ENCODE results near the gene C1QA.

DNA sequence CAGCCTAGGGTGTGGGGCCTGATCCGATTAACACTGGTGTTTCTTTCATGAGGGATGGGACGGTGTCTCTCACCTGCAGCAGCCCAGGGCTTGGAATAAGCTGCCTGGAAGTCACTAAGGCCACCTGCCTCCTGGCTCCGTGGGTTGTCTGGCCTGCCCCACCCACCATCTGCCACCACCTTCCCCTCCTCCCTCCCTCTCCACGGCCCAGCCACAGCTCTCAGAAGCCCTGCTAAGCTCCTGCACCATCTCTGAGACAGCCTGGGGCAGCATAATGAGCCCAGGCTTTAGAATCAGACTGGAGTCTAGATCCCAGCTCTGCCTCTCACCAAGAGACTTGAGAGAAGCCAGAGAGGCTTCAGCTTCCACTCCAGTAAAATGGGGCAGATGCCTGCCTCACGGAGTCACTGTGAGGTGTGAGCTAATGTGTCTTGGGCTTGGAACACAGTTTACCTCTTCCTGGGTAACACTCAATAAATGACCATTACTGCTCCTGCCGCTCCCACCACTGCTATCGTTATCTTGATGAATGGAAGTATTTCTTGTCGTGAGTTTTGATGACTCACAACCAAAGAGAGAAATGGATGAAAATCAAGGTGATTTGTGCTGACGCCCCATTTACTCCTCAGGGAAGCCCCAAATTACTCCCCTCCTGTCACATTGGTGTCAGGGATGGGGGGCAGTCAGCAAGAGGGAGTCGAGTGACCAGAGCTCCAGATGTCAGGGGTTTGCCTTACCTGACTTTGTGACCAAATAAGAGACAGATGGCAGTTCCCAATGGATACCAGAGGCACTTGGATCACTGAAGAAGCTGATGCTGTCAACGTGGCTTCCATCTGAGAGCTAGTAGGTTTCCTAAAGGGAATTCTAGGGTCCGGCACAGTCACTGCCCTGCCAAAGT, 23.5 kb upstream of the C1QA start:
- no peak for TF ChIP-seq POLR2A (IDR thresholded peaks at IDR 0.05)
- TF ChIP-seq, protein P1, sequence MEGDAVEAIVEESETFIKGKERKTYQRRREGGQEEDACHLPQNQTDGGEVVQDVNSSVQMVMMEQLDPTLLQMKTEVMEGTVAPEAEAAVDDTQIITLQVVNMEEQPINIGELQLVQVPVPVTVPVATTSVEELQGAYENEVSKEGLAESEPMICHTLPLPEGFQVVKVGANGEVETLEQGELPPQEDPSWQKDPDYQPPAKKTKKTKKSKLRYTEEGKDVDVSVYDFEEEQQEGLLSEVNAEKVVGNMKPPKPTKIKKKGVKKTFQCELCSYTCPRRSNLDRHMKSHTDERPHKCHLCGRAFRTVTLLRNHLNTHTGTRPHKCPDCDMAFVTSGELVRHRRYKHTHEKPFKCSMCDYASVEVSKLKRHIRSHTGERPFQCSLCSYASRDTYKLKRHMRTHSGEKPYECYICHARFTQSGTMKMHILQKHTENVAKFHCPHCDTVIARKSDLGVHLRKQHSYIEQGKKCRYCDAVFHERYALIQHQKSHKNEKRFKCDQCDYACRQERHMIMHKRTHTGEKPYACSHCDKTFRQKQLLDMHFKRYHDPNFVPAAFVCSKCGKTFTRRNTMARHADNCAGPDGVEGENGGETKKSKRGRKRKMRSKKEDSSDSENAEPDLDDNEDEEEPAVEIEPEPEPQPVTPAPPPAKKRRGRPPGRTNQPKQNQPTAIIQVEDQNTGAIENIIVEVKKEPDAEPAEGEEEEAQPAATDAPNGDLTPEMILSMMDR (IDR thresholded peaks at IDR 0.05), result no peak
